ENCODE results near the gene RNF220. TPM values are rescaled to one million over a fixed set of nuclear protein-coding genes. Genes with fewer than 3 reads are reported as not detected.

Gene RNF220
- total RNA-seq, 4 donors from 2014 or later: 53.5 to 112 (median 61.9) TPM

DNA sequence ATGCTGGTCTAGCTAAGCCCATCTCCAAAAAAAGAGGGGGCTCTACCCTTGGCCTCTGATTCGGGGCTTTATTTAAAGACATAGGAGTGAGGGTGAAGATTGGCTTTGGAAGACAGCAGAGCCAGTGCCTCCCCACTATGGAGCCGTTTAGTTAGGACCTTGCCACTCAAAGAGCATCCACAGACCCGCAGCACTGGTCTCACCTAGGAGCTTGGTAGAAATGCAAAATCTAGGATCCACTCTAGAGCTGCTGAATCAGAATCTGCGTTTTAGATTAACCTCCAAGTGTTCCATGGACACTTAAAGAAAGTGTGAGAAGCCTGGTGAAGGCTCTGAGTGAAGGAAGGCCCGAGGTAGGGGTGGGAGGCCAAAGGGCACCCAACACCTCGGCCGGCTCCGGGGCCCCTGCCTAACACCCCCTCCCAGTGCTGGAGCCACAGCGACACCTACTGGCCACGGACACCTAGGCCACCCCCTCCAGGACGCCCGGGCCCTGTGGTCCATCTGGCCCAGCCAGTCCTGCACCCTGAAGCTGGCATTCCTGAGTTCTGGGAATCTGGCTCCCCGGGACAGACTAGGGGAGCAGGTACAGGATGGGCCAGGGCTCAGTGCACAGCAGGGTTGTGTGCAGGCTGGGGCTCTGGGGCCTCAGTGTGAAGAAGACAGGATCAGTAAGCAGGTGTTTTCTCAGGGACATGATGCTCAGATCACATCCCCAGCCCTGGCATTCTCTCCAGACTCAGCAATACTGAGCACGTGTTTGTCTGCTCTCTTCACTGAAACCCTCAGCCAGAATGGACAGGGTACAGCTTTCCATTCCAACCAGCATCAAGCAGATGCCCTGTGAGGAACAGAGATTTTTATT is 190.0 kb downstream of the RNF220 start:
- TF ChIP-seq, protein P1, sequence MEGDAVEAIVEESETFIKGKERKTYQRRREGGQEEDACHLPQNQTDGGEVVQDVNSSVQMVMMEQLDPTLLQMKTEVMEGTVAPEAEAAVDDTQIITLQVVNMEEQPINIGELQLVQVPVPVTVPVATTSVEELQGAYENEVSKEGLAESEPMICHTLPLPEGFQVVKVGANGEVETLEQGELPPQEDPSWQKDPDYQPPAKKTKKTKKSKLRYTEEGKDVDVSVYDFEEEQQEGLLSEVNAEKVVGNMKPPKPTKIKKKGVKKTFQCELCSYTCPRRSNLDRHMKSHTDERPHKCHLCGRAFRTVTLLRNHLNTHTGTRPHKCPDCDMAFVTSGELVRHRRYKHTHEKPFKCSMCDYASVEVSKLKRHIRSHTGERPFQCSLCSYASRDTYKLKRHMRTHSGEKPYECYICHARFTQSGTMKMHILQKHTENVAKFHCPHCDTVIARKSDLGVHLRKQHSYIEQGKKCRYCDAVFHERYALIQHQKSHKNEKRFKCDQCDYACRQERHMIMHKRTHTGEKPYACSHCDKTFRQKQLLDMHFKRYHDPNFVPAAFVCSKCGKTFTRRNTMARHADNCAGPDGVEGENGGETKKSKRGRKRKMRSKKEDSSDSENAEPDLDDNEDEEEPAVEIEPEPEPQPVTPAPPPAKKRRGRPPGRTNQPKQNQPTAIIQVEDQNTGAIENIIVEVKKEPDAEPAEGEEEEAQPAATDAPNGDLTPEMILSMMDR (IDR thresholded peaks at IDR 0.05; ENCODE audit: low read depth): no peak

DNA sequence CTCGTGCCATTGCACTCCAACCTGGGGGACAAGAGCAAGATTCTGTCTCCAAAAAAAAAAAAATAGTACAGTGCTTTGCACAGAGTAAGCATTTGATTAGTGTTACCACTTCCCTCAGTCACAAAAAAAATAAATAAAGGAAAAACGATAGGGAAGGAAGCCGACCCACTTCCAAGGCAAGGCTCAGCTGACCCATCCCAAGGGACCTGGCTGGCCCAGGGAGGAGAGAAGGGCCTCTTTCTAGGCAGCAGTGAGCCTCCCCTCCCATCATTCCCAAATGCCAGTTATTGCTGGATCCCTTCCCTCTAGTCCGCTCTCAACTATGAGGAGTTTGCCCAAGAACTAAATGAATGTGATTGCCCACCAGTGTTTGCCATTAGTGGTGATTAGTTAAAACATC is 191.5 kb downstream of the RNF220 start:
- TF ChIP-seq, protein P1 (IDR thresholded peaks at IDR 0.05; ENCODE audit: low read depth): no peak

DNA sequence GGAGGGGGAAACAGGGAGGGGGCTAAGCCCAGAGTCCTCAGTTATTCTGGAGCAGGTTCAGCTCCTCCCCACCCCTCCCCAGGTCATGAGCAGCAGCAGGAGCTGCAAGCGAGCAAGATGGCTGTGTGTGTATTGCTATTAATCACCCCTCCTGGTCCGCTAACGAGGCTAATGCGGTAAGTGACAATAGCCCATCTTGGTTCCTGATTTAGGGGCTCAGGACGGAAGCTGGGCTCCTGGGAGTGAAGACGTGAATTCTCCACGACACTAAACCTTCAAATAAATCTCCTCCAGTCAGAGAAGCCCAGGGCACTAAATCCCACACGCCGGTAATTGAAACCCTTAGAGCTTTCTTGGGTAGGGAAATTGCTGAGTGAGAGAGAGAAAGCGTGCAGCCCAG is 193.1 kb downstream of the RNF220 start:
- TF ChIP-seq, protein P1 (IDR thresholded peaks at IDR 0.05; ENCODE audit: low read depth): no peak

DNA sequence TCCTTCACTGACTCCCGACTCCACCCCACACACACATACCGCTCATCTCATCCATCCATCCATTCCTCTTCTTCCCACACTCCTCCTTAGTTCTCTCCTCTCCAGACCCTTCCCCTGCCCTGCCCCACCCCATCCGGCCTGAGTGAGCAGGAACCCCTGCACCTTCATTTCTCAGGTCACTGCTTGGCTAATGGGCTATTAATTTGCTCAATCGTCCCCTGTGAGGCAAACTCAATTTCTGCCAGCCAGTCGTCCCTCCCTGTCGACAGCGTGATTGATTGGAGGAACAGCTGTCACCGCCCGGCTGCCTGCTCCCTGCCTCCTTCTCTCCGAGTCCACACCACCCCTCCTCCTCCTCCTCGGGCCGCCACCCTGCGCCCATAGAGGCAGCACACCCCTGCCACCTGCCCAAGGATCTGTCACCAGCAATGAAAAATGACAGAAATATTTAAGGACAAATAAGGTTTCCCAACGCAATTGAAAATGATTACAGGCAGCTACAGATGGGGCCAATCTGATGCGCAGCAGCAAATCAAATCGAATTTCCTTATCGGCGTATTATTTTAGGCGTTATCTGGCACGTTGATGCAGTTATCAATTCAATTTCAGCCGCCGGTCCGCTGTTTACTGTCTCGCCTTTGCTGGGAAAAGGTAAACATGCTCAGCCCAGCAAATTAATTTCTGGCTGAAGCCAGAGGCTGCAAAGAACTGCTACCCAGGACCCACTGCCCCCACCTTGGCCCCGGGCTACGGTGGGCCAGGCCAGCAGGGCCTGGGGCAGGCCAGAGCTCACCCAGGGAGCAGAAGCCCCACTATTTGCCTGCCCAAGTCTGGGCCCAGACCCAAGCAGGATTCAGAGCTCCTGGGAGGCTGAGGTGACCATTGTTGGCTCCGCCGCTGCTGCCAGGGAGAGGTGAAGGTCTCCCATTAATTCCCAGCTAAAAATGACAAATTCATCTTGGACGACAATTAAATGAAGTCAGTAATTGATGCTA is 197.9 kb downstream of the RNF220 start:
- TF ChIP-seq, protein P1 (IDR thresholded peaks at IDR 0.05; ENCODE audit: low read depth): no peak

DNA sequence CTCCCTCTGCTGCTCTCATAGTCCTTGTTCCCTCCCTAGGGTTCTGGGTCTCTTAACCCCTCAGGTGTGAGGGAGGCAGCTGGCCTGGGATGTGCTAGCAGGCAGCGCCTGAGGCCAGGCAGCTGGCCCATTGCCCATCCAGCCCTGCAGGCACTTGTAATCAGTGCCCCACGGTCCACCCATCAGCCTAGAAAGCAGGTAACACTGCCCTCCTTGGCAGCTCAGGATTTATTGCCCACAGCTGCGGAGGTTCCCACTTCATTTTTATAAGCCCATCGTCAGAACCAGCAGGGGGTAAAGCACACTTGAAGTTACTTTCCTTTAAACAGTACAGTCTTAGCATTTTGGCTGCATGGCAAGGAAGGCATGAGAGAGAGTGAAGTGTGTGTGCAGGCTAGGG is 198.7 kb downstream of the RNF220 start:
- TF ChIP-seq, protein P1 (IDR thresholded peaks at IDR 0.05; ENCODE audit: low read depth): no peak

DNA sequence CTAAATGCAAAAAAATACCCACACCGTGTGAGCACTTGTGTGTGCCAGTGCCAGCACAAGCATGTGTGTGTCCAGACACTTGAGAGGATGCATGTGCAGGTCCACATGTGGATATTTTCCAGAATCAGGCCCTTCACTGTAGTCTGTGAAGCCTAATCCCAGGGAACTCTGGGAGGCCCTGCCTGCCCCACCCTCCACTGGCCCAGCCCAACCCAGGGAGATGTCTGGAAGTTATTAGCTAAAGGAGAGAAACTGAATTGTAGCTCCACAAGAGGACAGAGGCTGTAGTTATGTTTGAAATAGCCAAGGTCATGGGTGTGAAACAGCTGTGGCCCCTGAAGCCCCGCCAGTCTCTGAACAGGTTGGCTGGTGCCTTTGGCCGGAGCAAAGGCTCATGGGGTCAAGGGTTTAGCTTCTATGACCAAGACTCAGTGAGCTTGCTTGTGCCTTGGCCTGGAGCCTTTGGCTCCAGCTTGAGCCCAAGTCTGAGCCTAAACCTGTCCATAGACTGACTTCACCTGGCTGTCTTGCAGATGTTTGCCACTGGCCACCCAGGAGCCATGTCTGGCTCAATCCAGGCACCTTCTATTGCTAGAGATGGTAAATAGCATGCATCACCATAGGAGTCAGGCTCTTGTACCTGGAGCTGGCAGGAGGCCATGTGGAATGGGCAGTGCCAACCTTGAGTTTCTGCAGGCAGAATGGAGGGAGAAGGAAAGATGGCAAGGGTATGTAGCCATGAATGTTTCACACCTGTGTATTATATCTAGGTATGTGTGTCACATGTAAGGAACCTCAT is 199.3 kb downstream of the RNF220 start:
- TF ChIP-seq, protein P1 (IDR thresholded peaks at IDR 0.05; ENCODE audit: low read depth): no peak
